GM19193 (cell line): ENCODE measurements around the gene PANX2.

Source experiments
- POLR2A ChIP-seq: IDR thresholded peaks from 4 replicates; pipeline ENCODE4 v1.6.1; 2011; ENCODE audit not compliant: insufficient read depth, insufficient read length; ENCODE audit errors: extremely low read depth

Gene PANX2

GRCh38 chr22:50185375-50186087 is 15.0 kb downstream of the PANX2 start, which contains the start of gene TRABD:
Gene TRABD, plus strand, starts transcription at chr22:50185913. Its CDS starts 7,148 bp downstream, at chr22:50193061.
- peak; percentile 48 for TF ChIP-seq POLR2A

- no peak for TF ChIP-seq POLR2A
Measured at GRCh38 chr22:50186181-50186714, 15.7 kb downstream of the PANX2 start.

- TF ChIP-seq POLR2A = no peak
Measured at GRCh38 chr22:50186761-50187523, 16.4 kb downstream of the PANX2 start.

- TF ChIP-seq POLR2A = no peak
Measured at GRCh38 chr22:50188356-50188755, 17.8 kb downstream of the PANX2 start.

GRCh38 chr22:50189184-50189848 is 18.8 kb downstream of the PANX2 start:
- TF ChIP-seq POLR2A = no peak

GRCh38 chr22:50189849-50190181 is 19.3 kb downstream of the PANX2 start:
- TF ChIP-seq POLR2A = no peak

- peak; percentile 82 for TF ChIP-seq POLR2A
Measured at GRCh38 chr22:50190182-50190940, 19.8 kb downstream of the PANX2 start.

GRCh38 chr22:50190941-50191741 is 20.6 kb downstream of the PANX2 start:
- TF ChIP-seq POLR2A = no peak

- TF ChIP-seq POLR2A = no peak
Measured at GRCh38 chr22:50192436-50193204, 22.1 kb downstream of the PANX2 start.

- TF ChIP-seq POLR2A = no peak
Measured at GRCh38 chr22:50193621-50194020, 23.1 kb downstream of the PANX2 start.

GRCh38 chr22:50194037-50194805 is 23.7 kb downstream of the PANX2 start:
- no peak for TF ChIP-seq POLR2A

GRCh38 chr22:50196256-50196655 is 25.7 kb downstream of the PANX2 start:
- no peak for TF ChIP-seq POLR2A
